GM12873 (cell line): ENCODE measurements around the gene CUX1.

ENCODE experiments used
- CTCF ChIP-seq: IDR thresholded peaks from 2 replicates; pipeline ENCODE4 v1.5.1; 2012; ENCODE audit warnings: low read depth, mild to moderate bottlenecking, moderate library complexity, low read length, control low read depth; ENCODE audit not compliant: insufficient read depth; ENCODE audit errors: missing control alignments

The CUX1 gene

GRCh38 chr7:101824440-101824839 is 7.0 kb downstream of the CUX1 start:
- TF ChIP-seq CTCF = no peak

DNA sequence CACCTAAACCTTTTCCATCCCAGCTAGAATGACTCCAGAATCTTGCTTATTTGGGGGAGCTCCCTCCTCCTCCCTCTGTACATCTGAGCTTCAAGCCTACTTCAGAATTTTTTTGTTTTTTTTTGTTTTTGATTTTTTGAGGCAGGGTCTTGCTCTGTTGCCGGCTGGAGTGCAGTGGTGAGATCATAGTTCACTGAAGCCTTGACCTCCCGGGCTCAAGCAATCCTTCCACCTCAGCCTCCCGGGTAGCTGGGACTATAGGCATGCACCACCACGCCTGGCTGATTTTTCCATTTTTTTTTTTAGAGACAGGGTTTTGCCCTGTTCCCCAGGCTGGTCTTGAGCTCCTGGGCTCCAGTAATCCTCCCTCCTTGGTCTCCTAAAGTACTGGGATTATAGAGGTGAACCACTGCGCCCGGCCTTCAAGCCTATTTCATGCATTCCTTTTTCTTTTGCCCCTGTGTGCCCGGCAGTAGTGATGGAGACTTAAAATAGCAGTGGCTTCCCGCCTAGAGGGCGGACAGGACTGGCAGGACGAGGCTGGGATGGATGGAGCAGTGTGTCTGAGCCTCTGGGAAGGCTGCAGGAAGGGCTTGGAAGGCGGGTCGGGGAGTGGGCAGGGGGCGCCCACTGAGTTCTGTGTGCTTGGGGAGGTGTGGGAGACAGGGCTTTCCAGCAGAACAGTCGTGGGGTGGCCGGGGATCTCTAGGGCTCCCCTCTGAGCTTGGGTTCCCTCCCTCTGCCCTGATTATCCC is 8.8 kb downstream of the CUX1 start:
- TF ChIP-seq CTCF = no peak

- no peak for TF ChIP-seq CTCF
Measured at GRCh38 chr7:101828301-101829020, 11.0 kb downstream of the CUX1 start.

DNA sequence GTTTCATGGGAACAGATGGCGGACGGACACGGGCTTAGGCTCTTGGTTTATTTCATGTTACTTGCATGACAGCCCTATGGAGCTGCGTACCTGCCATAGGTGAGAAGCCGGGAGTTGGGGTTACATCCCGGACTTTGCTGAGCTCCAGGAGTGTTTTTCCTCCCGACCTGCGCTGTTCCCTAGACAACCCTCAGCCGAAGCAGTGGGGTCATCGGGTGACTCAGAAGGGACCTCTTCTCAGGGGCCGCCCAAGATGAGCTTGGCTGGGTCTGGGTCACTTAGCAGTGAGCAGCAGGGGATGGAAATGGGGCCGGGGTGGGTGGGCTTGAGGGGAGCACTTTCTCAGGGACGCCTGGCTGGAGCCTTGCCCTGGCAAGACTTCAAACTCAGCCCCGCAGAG is 11.9 kb downstream of the CUX1 start:
- TF ChIP-seq CTCF = no peak

- no peak for TF ChIP-seq CTCF
Measured at GRCh38 chr7:101829821-101830220, 12.4 kb downstream of the CUX1 start.

DNA sequence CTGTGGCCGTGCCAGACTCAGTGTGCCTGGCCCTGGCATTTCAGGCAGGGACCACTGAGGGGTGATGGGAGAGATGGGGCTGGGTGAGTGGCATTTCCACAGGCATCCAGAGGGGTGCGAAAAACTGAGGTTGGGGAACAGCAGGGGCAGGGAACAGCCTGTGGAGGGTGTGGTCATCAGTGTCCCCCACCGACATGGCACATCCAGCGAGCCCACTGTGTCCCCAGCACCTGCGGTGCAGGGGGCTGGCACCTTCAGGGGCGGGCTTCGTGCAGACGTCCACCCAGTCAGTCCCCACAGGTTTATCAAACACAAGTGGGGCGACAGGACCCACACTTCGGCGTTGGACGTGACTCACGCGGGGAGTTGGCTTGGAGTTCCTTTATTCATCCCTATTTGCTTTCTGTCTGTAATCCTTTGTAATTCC is 14.8 kb downstream of the CUX1 start:
- no peak for TF ChIP-seq CTCF

DNA sequence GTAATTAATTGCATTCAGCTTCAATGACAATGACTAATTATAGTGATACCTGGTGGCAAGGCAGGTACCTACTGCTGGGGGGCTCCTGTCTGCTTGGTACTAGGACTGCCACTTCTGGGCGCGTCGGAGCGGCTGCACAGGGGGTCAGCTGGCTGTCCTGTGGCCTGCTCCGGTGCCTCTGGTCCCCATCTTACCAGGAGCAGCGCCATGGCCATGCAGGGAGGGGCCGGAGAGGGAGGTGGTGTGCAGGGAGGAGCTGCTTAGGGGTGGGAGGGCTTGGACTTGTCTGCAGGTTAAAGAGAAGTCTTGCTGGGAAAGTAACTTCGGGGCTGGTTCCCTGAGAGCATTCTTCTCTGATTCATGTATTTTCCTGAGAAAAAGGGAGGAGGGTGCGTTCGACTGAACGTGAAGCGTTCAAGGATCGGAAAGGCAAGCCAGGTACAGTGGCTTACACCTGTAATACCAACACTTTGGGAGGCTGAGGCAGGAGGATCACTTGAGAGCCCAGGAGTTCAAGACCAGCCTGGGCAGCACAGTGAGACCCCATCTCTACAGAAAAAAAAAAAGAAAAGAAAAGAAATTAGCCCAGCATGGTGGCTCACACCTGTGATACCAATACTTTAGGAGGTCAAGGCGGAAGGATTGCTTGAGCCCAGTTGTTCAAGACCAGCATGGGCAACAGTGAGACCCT is 15.4 kb downstream of the CUX1 start:
- TF ChIP-seq CTCF = no peak
